ENCODE measurements around the gene IBA57. TPM values are rescaled to one million over a fixed set of nuclear protein-coding genes. Genes with fewer than 3 reads are reported as not detected.
A peak's percentile ranks its signal among the peaks of the same experiment; 100 is the strongest.

IBA57 gene
- total RNA-seq, 2 donors from 2014 or later: 6.8 to 7.7 TPM

DNA sequence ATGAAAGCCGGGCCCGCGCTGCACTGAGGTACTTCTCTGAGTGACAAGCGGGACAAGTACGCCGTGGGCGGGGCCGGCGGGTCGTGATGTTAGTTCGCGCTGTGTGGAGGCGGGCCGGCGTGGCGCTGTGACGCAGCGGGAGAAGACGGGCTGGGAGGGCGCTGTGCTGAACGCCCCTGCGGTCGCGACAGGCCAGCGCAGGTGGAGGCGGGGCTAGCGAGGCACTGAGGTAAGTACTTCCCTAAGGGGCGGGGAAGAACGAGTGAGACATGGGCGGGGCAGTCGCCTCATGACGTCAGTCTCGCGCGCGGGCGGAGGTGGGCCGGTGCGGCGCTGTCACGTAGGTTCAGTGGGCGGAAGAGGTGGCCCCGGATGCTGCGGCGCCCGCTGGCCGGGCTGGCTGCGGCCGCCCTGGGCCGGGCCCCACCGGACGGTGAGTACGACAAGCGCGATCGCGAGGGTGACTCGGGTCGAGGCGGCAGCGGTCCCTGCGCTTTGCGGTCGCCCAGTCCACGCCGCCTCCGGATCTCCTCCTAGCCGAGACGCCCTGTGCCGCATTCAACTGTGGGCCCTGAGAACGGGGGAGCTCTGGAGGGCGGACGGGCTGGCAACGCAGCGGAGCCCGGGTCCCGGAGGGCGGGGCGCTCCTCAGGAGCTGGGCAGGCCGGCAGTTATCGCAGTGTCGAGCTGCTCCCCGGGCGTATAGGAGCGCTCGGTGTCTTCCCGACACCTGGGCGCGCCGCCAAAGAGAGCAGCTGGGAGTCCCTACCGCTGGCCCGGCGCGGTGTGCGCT, 25.5 kb upstream of the IBA57 start, which contains the start of gene GUK1:
GUK1 (plus strand) TSS at position 349 of the 793 bp plus-strand sequence; CDS start at position 373, 24 bp downstream.
- 0% methylated on average over 53 to 95 of the region's 95 CpGs for WGBS, 2 experiments (ENCODE audit: insufficient coverage in 1 of 2, insufficient read length in 1 of 2)
- Histone ChIP-seq H3K36me3 (ENCODE audit: control insufficient read depth, insufficient read depth, low read length) (peaks cover 7% of the 10 kb centered on the region), H3K9ac (ENCODE audit: extremely low read depth, low read length, poor library complexity, severe bottlenecking) (peak within 1 kb of the TSS; percentile 90), H3K27ac (ENCODE audit: low read depth, low read length) (peak within 1 kb of the TSS; percentile 62), H3K4me1 (ENCODE audit: control insufficient read depth, insufficient read depth, low read length) (peaks cover 3% of the 10 kb centered on the region), H3K27me3 (ENCODE audit: control insufficient read depth, insufficient read depth, low read length, poor library complexity, severe bottlenecking) (peaks cover 37% of the 10 kb centered on the region), H3K9me3 (ENCODE audit: control insufficient read depth, low read length) (no peaks in the 10 kb centered on the region), H3K4me3 (ENCODE audit: low read length) (peak within 1 kb of the TSS; percentile 88)
- H3K4me3 Mint-ChIP-seq: peak within 1 kb of the TSS; percentile 75
- peak; percentile 53 for TF ChIP-seq CTCF (conservative IDR thresholded peaks at IDR 0.05)
- no peaks in the 10 kb centered on the region for H3K9me3 Mint-ChIP-seq
- peaks cover 40% of the 10 kb centered on the region for H3K27me3 Mint-ChIP-seq (ENCODE audit: insufficient read depth)
- peak within 1 kb of the TSS; percentile 92 for H3K27ac Mint-ChIP-seq
- H3K4me1 Mint-ChIP-seq: peaks cover 6% of the 10 kb centered on the region
- no peaks in the 10 kb centered on the region for H3K36me3 Mint-ChIP-seq (ENCODE audit: low read depth)
- peak; percentile 100 for DNase-seq

GRCh38 chr1:228140724-228141225, 24.8 kb upstream of the IBA57 start:
- 19 to 24% methylated on average over 10 to 25 of the region's 25 CpGs for WGBS, 2 experiments (ENCODE audit: insufficient coverage in 1 of 2, insufficient read length in 1 of 2)
- Histone ChIP-seq H3K36me3 (ENCODE audit: control insufficient read depth, insufficient read depth, low read length) (peaks cover 7% of the 10 kb centered on the region), H3K9me3 (ENCODE audit: control insufficient read depth, low read length) (no peaks in the 10 kb centered on the region), H3K27me3 (ENCODE audit: control insufficient read depth, insufficient read depth, low read length, poor library complexity, severe bottlenecking) (peaks cover 31% of the 10 kb centered on the region), H3K4me1 (ENCODE audit: control insufficient read depth, insufficient read depth, low read length) (peaks cover 3% of the 10 kb centered on the region), H3K27ac (ENCODE audit: low read depth, low read length) (no peak overlapping the region), H3K4me3 (ENCODE audit: low read length) (peak overlapping the region; percentile 88), H3K9ac (ENCODE audit: extremely low read depth, low read length, poor library complexity, severe bottlenecking) (peak overlapping the region; percentile 90)
- H3K4me3 Mint-ChIP-seq: peak overlapping the region; percentile 75
- peaks cover 34% of the 10 kb centered on the region for H3K27me3 Mint-ChIP-seq (ENCODE audit: insufficient read depth)
- DNase-seq: no peak
- H3K4me1 Mint-ChIP-seq: peaks cover 6% of the 10 kb centered on the region
- no peak for TF ChIP-seq CTCF (conservative IDR thresholded peaks at IDR 0.05)
- H3K36me3 Mint-ChIP-seq (ENCODE audit: low read depth): no peaks in the 10 kb centered on the region
- peak overlapping the region; percentile 85 for H3K27ac Mint-ChIP-seq
- H3K9me3 Mint-ChIP-seq: no peaks in the 10 kb centered on the region

GRCh38 chr1:228141226-228142044, 24.2 kb upstream of the IBA57 start:
- peaks cover 27% of the 10 kb centered on the region for H3K27me3 Mint-ChIP-seq (ENCODE audit: insufficient read depth)
- H3K4me1 Mint-ChIP-seq: peaks cover 6% of the 10 kb centered on the region
- H3K36me3 ChIP-seq (ENCODE audit: control insufficient read depth, insufficient read depth, low read length): peaks cover 10% of the 10 kb centered on the region
- H3K9me3 Mint-ChIP-seq: no peaks in the 10 kb centered on the region
- H3K9me3 ChIP-seq (ENCODE audit: control insufficient read depth, low read length): no peaks in the 10 kb centered on the region
- TF ChIP-seq CTCF (conservative IDR thresholded peaks at IDR 0.05): no peak
- H3K9ac ChIP-seq (ENCODE audit: extremely low read depth, low read length, poor library complexity, severe bottlenecking): peak overlapping the region; percentile 90
- peak overlapping the region; percentile 88 for H3K4me3 ChIP-seq (ENCODE audit: low read length)
- no peaks in the 10 kb centered on the region for H3K36me3 Mint-ChIP-seq (ENCODE audit: low read depth)
- peak; percentile 36 for DNase-seq
- peak overlapping the region; percentile 75 for H3K4me3 Mint-ChIP-seq
- no peak overlapping the region for H3K27ac ChIP-seq (ENCODE audit: low read depth, low read length)
- H3K27me3 ChIP-seq (ENCODE audit: control insufficient read depth, insufficient read depth, low read length, poor library complexity, severe bottlenecking): peaks cover 24% of the 10 kb centered on the region
- 87 to 88% methylated on average over 15 to 27 of the region's 27 CpGs for WGBS, 2 experiments (ENCODE audit: insufficient coverage in 1 of 2, insufficient read length in 1 of 2)
- H3K27ac Mint-ChIP-seq: peak overlapping the region; percentile 85
- peaks cover 3% of the 10 kb centered on the region for H3K4me1 ChIP-seq (ENCODE audit: control insufficient read depth, insufficient read depth, low read length)
